GM12878 (cell line): ENCODE data around the gene APOBEC3B. TPM values are rescaled to one million over a fixed set of nuclear protein-coding genes. Genes with fewer than 3 reads are reported as not detected.

Experiments
- ATAC-seq: fragments of 200-7000 bp; cut with Tn5 transposase; 3 replicates; pipeline ENCODE4 v1.9.1; 2020; ENCODE audit warnings: mild to moderate bottlenecking, moderate library complexity
- BruUV-seq: library from RNA; stranded (reverse); fragments of 400-500 nt; replicated peaks from 2 replicates; lab custom pipeline; 2021; lab: Mats Ljungman, UMichigan
- CTCF ChIA-PET: fragments of 300-600 bp; sonication (Branson Sonifier 250); formaldehyde crosslinking; extraction: SDS; loops from one replicate; lab custom pipeline; 2021; ENCODE audit warnings: inconsistent platforms; lab: Yijun Ruan, JAX
- POLR2A ChIA-PET: fragments of 350-600 bp; formaldehyde crosslinking; extraction: SDS; loops from one replicate; lab custom pipeline; 2021; ENCODE audit warnings: inconsistent platforms; lab: Charles Lee
- RAD21 ChIA-PET: fragments of 300-600 bp; sonication (Branson Sonifier 250); formaldehyde crosslinking; loops from one replicate; lab custom pipeline; 2023; ENCODE audit warnings: antibody characterized with exemption; ENCODE audit not compliant: unreplicated experiment; lab: Charles Lee
- SMC1A ChIA-PET: fragments of 300-600 bp; sonication (Branson Sonifier 250); formaldehyde crosslinking; loops from one replicate; lab custom pipeline; 2023; ENCODE audit not compliant: unreplicated experiment, uncharacterized antibody; lab: Charles Lee
- DNase-seq: peaks from one replicate; pipeline ENCODE4 v3.0.0-alpha.2; 2011; ENCODE audit warnings: low read depth, low spot score
- FAIRE-seq: peaks from 3 replicates; lab custom pipeline; 2011; peaks lifted over from hg19 to GRCh38; lab: Jason Lieb, UNC
- H2AFZ ChIP-seq: 2 replicates; pipeline ENCODE4 v1.6.0; 2011; ENCODE audit warnings: low read depth, low read length, control low read depth; ENCODE audit not compliant: control insufficient read depth
- H3K27ac ChIP-seq: 2 replicates; pipeline ENCODE4 v1.5.1; 2011; ENCODE audit warnings: control low read depth; ENCODE audit not compliant: control insufficient read depth, insufficient read depth
- H3K27me3 ChIP-seq, 2 experiments: replicated peaks in 1 of 2; 2 replicates each; pipeline versions ENCODE4 v1.6.0 to v1.6.1; 2011; ENCODE audit warnings: low read length in 1 of 2; ENCODE audit not compliant: control insufficient read depth in 2 of 2, insufficient read depth in 2 of 2
- H3K36me3 ChIP-seq, 2 experiments: 2 replicates each; pipeline ENCODE4 v1.5.1; 2011; ENCODE audit warnings: low read length in 1 of 2; ENCODE audit not compliant: control insufficient read depth in 2 of 2, insufficient read depth in 2 of 2
- H3K4me1 ChIP-seq: 2 replicates; pipeline ENCODE4 v1.6.1; 2011; ENCODE audit warnings: mild to moderate bottlenecking, low read length, moderate library complexity, mixed read lengths; ENCODE audit not compliant: control insufficient read depth, insufficient read depth
- H3K4me2 ChIP-seq: 2 replicates; pipeline ENCODE4 v1.6.0; 2011; ENCODE audit warnings: control low read depth; ENCODE audit not compliant: control insufficient read depth, insufficient read depth
- H3K4me3 ChIP-seq: fragments of 200-600 bp; sonication (generic); 2 replicates; pipeline ENCODE4 v1.5.1; 2016
- H3K79me2 ChIP-seq: 2 replicates; pipeline ENCODE4 v1.6.0; 2011; ENCODE audit warnings: low read length; ENCODE audit not compliant: control insufficient read depth, insufficient read depth
- H3K9ac ChIP-seq: 2 replicates; pipeline ENCODE4 v1.8.0; 2011; ENCODE audit warnings: low read length, control low read depth, mixed read lengths; ENCODE audit not compliant: control insufficient read depth, insufficient read depth
- H3K9me3 ChIP-seq: replicated peaks from 3 replicates; pipeline ENCODE4 v1.5.1; 2011; ENCODE audit warnings: mild to moderate bottlenecking, low read length; ENCODE audit not compliant: control insufficient read depth, insufficient read depth
- H4K20me1 ChIP-seq: 2 replicates; pipeline ENCODE4 v1.6.0; 2011; ENCODE audit not compliant: control insufficient read depth, insufficient read depth
- ATF7 ChIP-seq: fragments of 450-650 bp; IDR thresholded peaks from 2 replicates; pipeline ENCODE4 v1.6.1; 2016; ENCODE audit warnings: low read depth, mild to moderate bottlenecking
- BACH1 ChIP-seq: fragments of 450-650 bp; IDR thresholded peaks from 2 replicates; pipeline ENCODE4 v1.6.1; 2017; ENCODE audit warnings: mild to moderate bottlenecking, borderline replicate concordance
- CEBPB ChIP-seq, 2 experiments: fragments of 150-350 bp in 1 of 2; IDR thresholded peaks; 2 replicates each; pipeline ENCODE4 v1.6.1; 2012 to 2014; ENCODE audit warnings: low read depth in 2 of 2, low read length in 2 of 2, borderline replicate concordance in 1 of 2, inconsistent platforms in 1 of 2
- CHD4 ChIP-seq: fragments of 200-600 bp; sonication (generic); IDR thresholded peaks from 2 replicates; pipeline ENCODE4 v1.6.1; 2016; ENCODE audit warnings: mild to moderate bottlenecking
- E4F1 ChIP-seq: fragments of 450-650 bp; IDR thresholded peaks from 2 replicates; pipeline ENCODE4 v1.6.1; 2018; ENCODE audit warnings: borderline replicate concordance, mild to moderate bottlenecking; ENCODE audit not compliant: partially characterized antibody
- EED ChIP-seq: sonication (generic); IDR thresholded peaks from 2 replicates; pipeline ENCODE4 v1.6.1; 2016; ENCODE audit warnings: antibody characterized with exemption, low read depth
- MEF2B ChIP-seq: fragments of 450-650 bp; IDR thresholded peaks from 2 replicates; pipeline ENCODE4 v1.6.1; 2018; ENCODE audit warnings: mild to moderate bottlenecking, moderate library complexity; ENCODE audit not compliant: partially characterized antibody, poor library complexity, severe bottlenecking
- MYC ChIP-seq: IDR thresholded peaks from 2 replicates; pipeline ENCODE4 v1.6.1; 2011; ENCODE audit warnings: mild to moderate bottlenecking, low read length, moderate library complexity, inconsistent platforms; ENCODE audit not compliant: insufficient read depth, insufficient replicate concordance, insufficient read length, severe bottlenecking
- RELB ChIP-seq: fragments of 450-650 bp; IDR thresholded peaks from 2 replicates; pipeline ENCODE4 v1.6.1; 2017; ENCODE audit warnings: low read depth, mild to moderate bottlenecking, moderate library complexity
- SMAD1 ChIP-seq: fragments of 450-650 bp; IDR thresholded peaks from 2 replicates; pipeline ENCODE4 v1.6.1; 2018; ENCODE audit warnings: mild to moderate bottlenecking, low read depth; ENCODE audit not compliant: partially characterized antibody
- SUPT20H ChIP-seq: IDR thresholded peaks from 2 replicates; pipeline ENCODE4 v1.6.1; 2011; ENCODE audit warnings: low read depth, mild to moderate bottlenecking, low read length, moderate library complexity, borderline replicate concordance; ENCODE audit not compliant: control insufficient read depth
- ZNF207 ChIP-seq: fragments of 450-650 bp; IDR thresholded peaks from 2 replicates; pipeline ENCODE4 v1.6.1; 2014; ENCODE audit warnings: antibody characterized with exemption, mild to moderate bottlenecking, borderline replicate concordance
- ZNF274 ChIP-seq: IDR thresholded peaks from one replicate; pipeline ENCODE4 v1.8.0; 2011; ENCODE audit not compliant: insufficient read length, insufficient read depth
- WGBS: methylation state at CpG from one replicate; pipeline ENCODE4 v1.1.6; 2016; ENCODE audit warnings: low lambda C conversion rate; ENCODE audit not compliant: insufficient replicate concordance, insufficient coverage; ENCODE audit errors: missing lambda C conversion rate; 5-methylcytosine and 5-hydroxymethylcytosine counted together
- in situ Hi-C: fragments of 300-500 bp; cut with MboI; formaldehyde crosslinking; loops from 9 replicates; pipeline ENCODE4 v1.14.3; 2018; ENCODE audit warnings: mixed read lengths
- intact Hi-C: fragments of 100-400 bp; cut with micrococcal nuclease; formaldehyde crosslinking; loops from one replicate; pipeline ENCODE4 v1.14.2; 2022; ENCODE audit not compliant: unreplicated experiment
- polyA plus RNA-seq, 11 experiments: library from polyadenylated mRNA; depleted of rRNA in 4 of 11; unstranded in 6 of 11; stranded (reverse) in 5 of 11; fragments of >200 nt; fragmentation: Nextera tagmentation in 4 of 11; fragmentation: Illumina TruSeq in 1 of 11; extraction: Ambion mirVana in 4 of 11; extraction: Trizol in 1 of 11; gene quantifications; 1 replicate in 1 of 11; 2 replicates in 10 of 11; pipeline versions ENCODE4 v1.2.1 to v1.2.3, GENCODE V29; 2011 to 2016; ENCODE audit warnings: inconsistent platforms in 2 of 11, missing spikeins in 2 of 11, low read depth in 1 of 11
- total RNA-seq, 4 experiments: library from RNA; depleted of rRNA in 3 of 4; stranded (reverse); fragments of >200 nt in 3 of 4; fragmentation: Illumina TruSeq in 1 of 4; extraction: Trizol in 1 of 4; gene quantifications; 2 replicates each; pipeline versions ENCODE4 v1.2.1 to v1.2.3, GENCODE V29; 2013 to 2021

Gene APOBEC3B
- total and polyA plus RNA-seq, 10 of the 15 experiments (the other 5 are each of a cell fraction or from before 2014, with no cell fraction given): 2.4 to 75.1 (median 30.9) TPM

- RAD21 ChIA-PET: interaction anchor here (3.7 kb wide), 1 partner anchor 69 kb away, joined by 23 read pairs; the partner anchor contains the start of gene CBX6
These were observed 43.2 kb upstream of the APOBEC3B start for GRCh38 chr22:38938925-38939324.

More at GRCh38 chr22:38938925-38939324, 43.2 kb upstream of the APOBEC3B start:
- ATAC-seq: no peak
- H3K27ac ChIP-seq: no peak overlapping the region
- no peak for TF ChIP-seq ZNF274
- no peak for TF ChIP-seq MEF2B
- TF ChIP-seq SMAD1: no peak
- no peak for TF ChIP-seq E4F1
- no peak for TF ChIP-seq RELB
- TF ChIP-seq ATF7: no peak
- no peak for TF ChIP-seq SUPT20H
- no peak for TF ChIP-seq BACH1
- no peak for TF ChIP-seq ZNF207
- TF ChIP-seq EED: no peak
- TF ChIP-seq CHD4: no peak
- TF ChIP-seq MYC: no peak
- TF ChIP-seq CEBPB (IDR thresholded peaks at IDR 0.05; ENCODE audit: borderline replicate concordance in 1 of 2, low read depth in 2 of 2, low read length in 2 of 2): no peak
- TF ChIP-seq, all 136 proteins: peak for 0
- BruUV-seq: no TSS peak
- POLR2A ChIA-PET: interaction anchor here (1.1 kb wide), 1 partner anchor 15 kb away, joined by 3 read pairs; no protein-coding TSS in a partner anchor
- H3K36me3 ChIP-seq: no peaks in the 10 kb centered on the region
- intact Hi-C loops: no loop called here
- no peak for DNase-seq
- no peak overlapping the region for H3K4me3 ChIP-seq
- H2AFZ ChIP-seq: no peak overlapping the region
- no peak overlapping the region for H3K9ac ChIP-seq
- H3K4me1 ChIP-seq: peaks cover 32% of the 10 kb centered on the region
- in situ Hi-C loops: no loop called here
- no peak for FAIRE-seq
- WGBS: 94% methylated on average over 7 of the region's 7 CpGs
- H4K20me1 ChIP-seq: no peaks in the 10 kb centered on the region
- CTCF ChIA-PET: interaction anchor here (0.9 to 1.1 kb wide), 2 partner anchors 60 to 69 kb away, joined by 3 to 5 read pairs; no protein-coding TSS in a partner anchor
- no peaks in the 10 kb centered on the region for H3K9me3 ChIP-seq
- SMC1A ChIA-PET: interaction anchor here (1.3 kb wide), 1 partner anchor 64 kb away, joined by 5 read pairs; no protein-coding TSS in a partner anchor
- H3K27me3 ChIP-seq: no peaks in the 10 kb centered on the region
- no peak overlapping the region for H3K4me2 ChIP-seq
- no peaks in the 10 kb centered on the region for H3K79me2 ChIP-seq
